Gastroesophageal sphincter (tissue), 4 donors: Measurements from ENCODE around the gene STK32B. TPM values are rescaled to one million over a fixed set of nuclear protein-coding genes. Genes with fewer than 3 reads are reported as not detected.
"Not testable (repeated sequence)": the region's sequence is repeated elsewhere in the genome, so short reads cannot be mapped to it uniquely, and the experiment has no call there.

Experiments
- ATAC-seq: fragments of 150-250 bp; one replicate; pipeline ENCODE4 v1.9.1; 2016; ENCODE audit warnings: mild to moderate bottlenecking, moderate library complexity
- H3K27ac ChIP-seq, 4 donors: fragments of 200-600 bp; sonication (generic) in 3 of 4; 1 replicate in 3 of 4; 2 replicates in 1 of 4; pipeline ENCODE4 v1.5.1; 2016 to 2019
- H3K27me3 ChIP-seq: fragments of 200-600 bp; sonication (generic); one replicate; pipeline ENCODE4 v1.5.1; 2019
- H3K36me3 ChIP-seq, 2 donors: fragments of 200-600 bp; sonication (generic); one replicate each; pipeline ENCODE4 v1.5.1; 2019; ENCODE audit warnings: control low read depth in 1 of 2
- H3K4me1 ChIP-seq, 3 donors: fragments of 200-600 bp; sonication (generic); 1 replicate in 2 of 3; 2 replicates in 1 of 3; pipeline ENCODE4 v1.5.1; 2016 to 2019; ENCODE audit warnings: control low read depth in 2 of 3
- H3K4me3 ChIP-seq, 2 donors: fragments of 200-600 bp; sonication (generic); one replicate each; pipeline ENCODE4 v1.5.1; 2019; ENCODE audit warnings: mild to moderate bottlenecking in 1 of 2, moderate library complexity in 1 of 2
- H3K9me3 ChIP-seq, 3 donors: fragments of 200-600 bp; sonication (generic); one replicate each; pipeline ENCODE4 v1.5.1; 2017 to 2019; ENCODE audit warnings: control low read depth in 2 of 3
- CTCF ChIP-seq, 4 experiments: fragments of 200-600 bp in 2 of 4; fragments of 450-650 bp in 2 of 4; sonication (generic) in 1 of 4; IDR thresholded peaks; one replicate each; pipeline ENCODE4 v1.5.1; 2017 to 2019; ENCODE audit warnings: antibody characterized with exemption in 4 of 4, mild to moderate bottlenecking in 2 of 4, moderate library complexity in 2 of 4
- EP300 ChIP-seq: sonication (generic); formaldehyde crosslinking; IDR thresholded peaks from one replicate; pipeline ENCODE4 v1.6.1; 2017; ENCODE audit warnings: antibody characterized with exemption, mild to moderate bottlenecking
- POLR2A ChIP-seq, 2 donors: fragments of 450-650 bp; IDR thresholded peaks; one replicate each; pipeline ENCODE4 v1.6.1; 2017; ENCODE audit warnings: antibody characterized with exemption in 2 of 2, mild to moderate bottlenecking in 2 of 2, moderate library complexity in 1 of 2
- POLR2AphosphoS5 ChIP-seq: sonication (generic); formaldehyde crosslinking; IDR thresholded peaks from one replicate; pipeline ENCODE4 v1.6.1; 2017; ENCODE audit warnings: antibody characterized with exemption
- WGBS, 2 donors: methylation state at CpG; one replicate each; pipeline ENCODE4 v1.1.5; 2018; ENCODE audit warnings: low coverage in 1 of 2; 5-methylcytosine and 5-hydroxymethylcytosine counted together
- total RNA-seq, 4 donors: library from RNA; depleted of rRNA; stranded (reverse); fragments of >200 nt; gene quantifications; one replicate each; pipeline ENCODE4 v1.1.0, GENCODE V29; 2016

STK32B gene
- total RNA-seq, 4 donors from 2014 or later: 1.9 to 5.3 (median 2.4) TPM

- 85 to 100% methylated on average over 2 to 5 of the region's 5 CpGs for WGBS, 2 donors
These were observed 117.6 kb downstream of the STK32B start for GRCh38 chr4:5168891-5169290.

GRCh38 chr4:5175836-5176235, 124.6 kb downstream of the STK32B start:
- H3K27me3 ChIP-seq, H3K27ac ChIP-seq, ATAC-seq, H3K36me3 ChIP-seq, H3K4me3 ChIP-seq, H3K4me1 ChIP-seq: not testable (repeated sequence)
- H3K9me3 ChIP-seq: peaks cover 0 to 10% (median 0%) of the 10 kb centered on the region in 3 donors
- 84% methylated on average over 4 of the region's 11 CpGs; no CpG with 5 or more reads in 1 of the 2 donors for WGBS, 2 donors

More at GRCh38 chr4:5168891-5169290, 117.6 kb downstream of the STK32B start:
- H3K4me1 ChIP-seq: no peaks in the 10 kb centered on the region
- no peaks in the 10 kb centered on the region for H3K9me3 ChIP-seq
- no peak overlapping the region for H3K4me3 ChIP-seq
- H3K27me3 ChIP-seq: no peaks in the 10 kb centered on the region
- TF ChIP-seq POLR2A (IDR thresholded peaks at IDR 0.05): no peak
- no peak for TF ChIP-seq CTCF (IDR thresholded peaks at IDR 0.05)
- TF ChIP-seq EP300: no peak
- no peak for TF ChIP-seq POLR2AphosphoS5
- H3K27ac ChIP-seq: no peak overlapping the region
- no peak for ATAC-seq
- H3K36me3 ChIP-seq: no peaks in the 10 kb centered on the region

GRCh38 chr4:5184606-5185005, 133.3 kb downstream of the STK32B start:
- no peaks in the 10 kb centered on the region for H3K36me3 ChIP-seq
- 79 to 89% methylated on average over 3 of the region's 6 CpGs for WGBS, 2 donors
- no peak overlapping the region for H3K4me3 ChIP-seq
- no peaks in the 10 kb centered on the region for H3K27me3 ChIP-seq
- TF ChIP-seq EP300: no peak
- no peak for TF ChIP-seq CTCF (IDR thresholded peaks at IDR 0.05)
- no peak for TF ChIP-seq POLR2AphosphoS5
- no peak for TF ChIP-seq POLR2A (IDR thresholded peaks at IDR 0.05)
- no peak for ATAC-seq
- no peaks in the 10 kb centered on the region for H3K9me3 ChIP-seq
- H3K27ac ChIP-seq: no peak overlapping the region
- no peaks in the 10 kb centered on the region for H3K4me1 ChIP-seq

GRCh38 chr4:5185551-5185950, 134.3 kb downstream of the STK32B start:
- 83 to 100% methylated on average over 2 to 6 of the region's 6 CpGs for WGBS, 2 donors
- H3K4me1 ChIP-seq: no peaks in the 10 kb centered on the region
- H3K27me3 ChIP-seq: no peaks in the 10 kb centered on the region
- no peak for ATAC-seq
- no peak overlapping the region for H3K4me3 ChIP-seq
- H3K9me3 ChIP-seq: no peaks in the 10 kb centered on the region
- TF ChIP-seq EP300: no peak
- TF ChIP-seq POLR2A (IDR thresholded peaks at IDR 0.05): no peak
- TF ChIP-seq POLR2AphosphoS5: no peak
- TF ChIP-seq CTCF (IDR thresholded peaks at IDR 0.05): no peak
- H3K36me3 ChIP-seq: no peaks in the 10 kb centered on the region
- no peak overlapping the region for H3K27ac ChIP-seq

- Histone ChIP-seq H3K36me3 (no peaks in the 10 kb centered on the region), H3K9me3 (no peaks in the 10 kb centered on the region), H3K27ac (no peak overlapping the region), H3K4me3 (no peak overlapping the region), H3K4me1 (no peaks in the 10 kb centered on the region), H3K27me3 (no peaks in the 10 kb centered on the region)
- peak; percentile 53 for ATAC-seq
- 50 to 51% methylated on average over 6 to 8 of the region's 14 CpGs for WGBS, 2 donors
- TF ChIP-seq POLR2AphosphoS5 (no peak), CTCF (IDR thresholded peaks at IDR 0.05) (no peak), EP300 (no peak), POLR2A (IDR thresholded peaks at IDR 0.05) (no peak)
These were observed 135.2 kb downstream of the STK32B start for GRCh38 chr4:5186271-5187064.
